SK-N-MC (cell line): ENCODE measurements around the gene ZNF81.

Experiments
- EZH2 ChIP-seq: fragments of 200-600 bp; sonication (generic); IDR thresholded peaks from one replicate; pipeline ENCODE4 v1.6.1; 2017; ENCODE audit warnings: antibody characterized with exemption
- POLR2AphosphoS5 ChIP-seq: IDR thresholded peaks from 2 replicates; pipeline ENCODE4 v1.6.1; 2012; ENCODE audit warnings: mild to moderate bottlenecking, low read depth, low read length, borderline replicate concordance

GRCh38 chrX:47927212-47927611 is 90.5 kb downstream of the ZNF81 start:
- no peak for TF ChIP-seq POLR2AphosphoS5
- TF ChIP-seq EZH2, result no peak
